Endothelial cell (in vitro differentiated cells): ENCODE measurements around the gene SERPINA6. TPM values are rescaled to one million over a fixed set of nuclear protein-coding genes. Genes with fewer than 3 reads are reported as not detected.

ENCODE experiments used
- DNase-seq: peaks from one replicate; pipeline ENCODE4 v3.0.0; 2021; ENCODE audit warnings: low spot score
- H3K27ac Mint-ChIP-seq: one replicate; pipeline ENCODE4 v1.8.0; 2021; ENCODE audit warnings: mixed read lengths, inconsistent platforms; ENCODE audit not compliant: unreplicated experiment
- H3K27me3 Mint-ChIP-seq: one replicate; pipeline ENCODE4 v1.8.0; 2021; ENCODE audit warnings: mild to moderate bottlenecking, moderate library complexity, mixed read lengths, inconsistent platforms; ENCODE audit not compliant: unreplicated experiment
- H3K36me3 Mint-ChIP-seq: one replicate; pipeline ENCODE4 v1.8.0; 2021; ENCODE audit warnings: mild to moderate bottlenecking, low read depth, mixed read lengths, inconsistent platforms; ENCODE audit not compliant: unreplicated experiment
- H3K4me1 Mint-ChIP-seq: one replicate; pipeline ENCODE4 v1.8.0; 2021; ENCODE audit warnings: mild to moderate bottlenecking, mixed read lengths, inconsistent platforms; ENCODE audit not compliant: unreplicated experiment
- H3K4me3 Mint-ChIP-seq: one replicate; pipeline ENCODE4 v1.8.0; 2021; ENCODE audit warnings: mild to moderate bottlenecking, mixed read lengths, inconsistent platforms; ENCODE audit not compliant: unreplicated experiment
- H3K9me3 Mint-ChIP-seq: one replicate; pipeline ENCODE4 v1.8.0; 2021; ENCODE audit warnings: mixed read lengths, inconsistent platforms; ENCODE audit not compliant: unreplicated experiment
- total RNA-seq: library from RNA; stranded (reverse); fragmentation: NEBNext Ultra II Directional; extraction: Animal tissue kit (Norgen Biotek cat#: 25700); gene quantifications from one replicate; pipeline ENCODE4 v1.2.1, GENCODE V29; 2021; ENCODE audit not compliant: unreplicated experiment
- TF ChIP-seq, protein P1 (sequence below): fragments of 200-600 bp; sonication (generic); IDR thresholded peaks from one replicate; pipeline ENCODE4 v1.5.0; 2021; ENCODE audit warnings: antibody characterized with exemption; ENCODE audit not compliant: unreplicated experiment

SERPINA6 gene
- total RNA-seq, 1 donor from 2014 or later = not detected

GRCh38 chr14:94341656-94342333 is 18.7 kb upstream of the SERPINA6 start:
- Mint-ChIP-seq H3K9me3 (no peaks in the 10 kb centered on the region), H3K4me1 (no peaks in the 10 kb centered on the region), H3K4me3 (no peak overlapping the region), H3K36me3 (no peaks in the 10 kb centered on the region), H3K27me3 (no peaks in the 10 kb centered on the region), H3K27ac (no peak overlapping the region)
- no peak for DNase-seq
- TF ChIP-seq, protein P1, sequence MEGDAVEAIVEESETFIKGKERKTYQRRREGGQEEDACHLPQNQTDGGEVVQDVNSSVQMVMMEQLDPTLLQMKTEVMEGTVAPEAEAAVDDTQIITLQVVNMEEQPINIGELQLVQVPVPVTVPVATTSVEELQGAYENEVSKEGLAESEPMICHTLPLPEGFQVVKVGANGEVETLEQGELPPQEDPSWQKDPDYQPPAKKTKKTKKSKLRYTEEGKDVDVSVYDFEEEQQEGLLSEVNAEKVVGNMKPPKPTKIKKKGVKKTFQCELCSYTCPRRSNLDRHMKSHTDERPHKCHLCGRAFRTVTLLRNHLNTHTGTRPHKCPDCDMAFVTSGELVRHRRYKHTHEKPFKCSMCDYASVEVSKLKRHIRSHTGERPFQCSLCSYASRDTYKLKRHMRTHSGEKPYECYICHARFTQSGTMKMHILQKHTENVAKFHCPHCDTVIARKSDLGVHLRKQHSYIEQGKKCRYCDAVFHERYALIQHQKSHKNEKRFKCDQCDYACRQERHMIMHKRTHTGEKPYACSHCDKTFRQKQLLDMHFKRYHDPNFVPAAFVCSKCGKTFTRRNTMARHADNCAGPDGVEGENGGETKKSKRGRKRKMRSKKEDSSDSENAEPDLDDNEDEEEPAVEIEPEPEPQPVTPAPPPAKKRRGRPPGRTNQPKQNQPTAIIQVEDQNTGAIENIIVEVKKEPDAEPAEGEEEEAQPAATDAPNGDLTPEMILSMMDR = no peak

DNA sequence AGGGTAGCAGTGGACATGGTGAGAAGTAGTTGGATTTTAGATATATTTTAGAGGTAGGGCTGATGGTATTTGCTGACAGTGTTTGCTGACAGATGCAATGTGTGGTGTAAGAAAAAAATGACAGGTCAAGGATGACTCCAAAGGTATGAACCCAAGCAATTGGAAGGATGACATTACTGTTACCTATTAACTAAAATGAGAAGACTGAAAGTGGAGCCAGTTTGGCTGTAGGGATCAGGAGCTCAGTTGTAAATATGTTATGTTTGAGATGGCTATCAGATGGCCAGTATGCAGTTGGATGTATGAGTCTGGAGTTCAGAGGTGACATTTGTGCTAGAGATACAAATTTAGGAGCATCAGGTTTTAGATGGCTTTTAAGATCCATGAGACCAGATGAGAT is 17.4 kb upstream of the SERPINA6 start:
- H3K4me1 Mint-ChIP-seq = no peaks in the 10 kb centered on the region
- TF ChIP-seq, protein P1 = no peak
- no peaks in the 10 kb centered on the region for H3K36me3 Mint-ChIP-seq
- no peak overlapping the region for H3K4me3 Mint-ChIP-seq
- H3K27ac Mint-ChIP-seq = no peak overlapping the region
- DNase-seq = no peak
- H3K27me3 Mint-ChIP-seq = no peaks in the 10 kb centered on the region
- H3K9me3 Mint-ChIP-seq = no peaks in the 10 kb centered on the region

DNA sequence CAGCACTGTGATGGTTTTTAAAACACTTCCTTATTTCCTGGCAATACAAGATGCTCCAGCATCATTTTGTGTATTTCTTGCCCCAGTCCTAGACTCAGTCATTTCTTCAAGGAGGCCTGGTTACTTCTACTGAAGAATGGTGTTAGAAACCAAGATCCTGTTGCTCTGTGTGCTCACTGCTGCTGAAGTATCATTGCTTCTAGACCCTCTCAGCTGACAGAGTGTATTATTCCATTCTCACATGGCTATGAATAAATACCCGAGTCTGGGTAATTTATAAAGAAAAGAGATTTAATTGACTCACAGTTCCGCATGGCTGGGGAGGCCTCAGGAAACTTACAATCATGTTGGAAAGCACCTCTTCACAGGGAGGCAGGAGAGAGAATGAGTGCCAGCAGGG is 14.9 kb upstream of the SERPINA6 start:
- TF ChIP-seq, protein P1 = no peak
- H3K36me3 Mint-ChIP-seq = no peaks in the 10 kb centered on the region
- no peaks in the 10 kb centered on the region for H3K27me3 Mint-ChIP-seq
- no peaks in the 10 kb centered on the region for H3K4me1 Mint-ChIP-seq
- DNase-seq = no peak
- H3K27ac Mint-ChIP-seq = no peak overlapping the region
- H3K4me3 Mint-ChIP-seq = no peak overlapping the region
- no peaks in the 10 kb centered on the region for H3K9me3 Mint-ChIP-seq

DNA sequence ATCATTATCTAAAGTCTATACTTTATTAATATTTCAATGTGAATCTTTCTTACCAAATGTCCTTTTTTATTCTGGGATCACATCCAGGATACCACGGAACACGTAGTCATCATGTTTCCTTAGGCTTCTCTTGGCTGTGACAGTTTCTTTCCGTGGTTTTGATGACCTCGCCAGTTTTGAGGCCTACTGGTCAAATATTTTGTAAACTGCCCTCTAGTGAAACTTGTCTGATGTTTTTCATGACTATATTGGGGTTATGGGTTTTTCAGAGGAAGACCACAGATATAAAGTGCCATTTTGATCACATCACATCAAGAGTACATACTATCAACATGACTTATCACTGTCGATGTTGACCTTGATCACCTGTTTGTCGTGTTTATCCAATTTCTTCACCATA is 14.1 kb upstream of the SERPINA6 start:
- Mint-ChIP-seq H3K27ac (no peak overlapping the region), H3K4me3 (no peak overlapping the region), H3K36me3 (no peaks in the 10 kb centered on the region), H3K27me3 (no peaks in the 10 kb centered on the region), H3K4me1 (no peaks in the 10 kb centered on the region), H3K9me3 (no peaks in the 10 kb centered on the region)
- DNase-seq = no peak
- TF ChIP-seq, protein P1 = no peak

- H3K4me3 Mint-ChIP-seq = no peak overlapping the region
- no peak overlapping the region for H3K27ac Mint-ChIP-seq
- TF ChIP-seq, protein P1 = no peak
- H3K27me3 Mint-ChIP-seq = peaks cover 4% of the 10 kb centered on the region
- H3K4me1 Mint-ChIP-seq = no peaks in the 10 kb centered on the region
- H3K36me3 Mint-ChIP-seq = no peaks in the 10 kb centered on the region
- H3K9me3 Mint-ChIP-seq = no peaks in the 10 kb centered on the region
- DNase-seq = no peak
Measured at GRCh38 chr14:94334872-94335271, 11.7 kb upstream of the SERPINA6 start.
